ENCODE measurements around the gene BIRC3.

Gene BIRC3

DNA sequence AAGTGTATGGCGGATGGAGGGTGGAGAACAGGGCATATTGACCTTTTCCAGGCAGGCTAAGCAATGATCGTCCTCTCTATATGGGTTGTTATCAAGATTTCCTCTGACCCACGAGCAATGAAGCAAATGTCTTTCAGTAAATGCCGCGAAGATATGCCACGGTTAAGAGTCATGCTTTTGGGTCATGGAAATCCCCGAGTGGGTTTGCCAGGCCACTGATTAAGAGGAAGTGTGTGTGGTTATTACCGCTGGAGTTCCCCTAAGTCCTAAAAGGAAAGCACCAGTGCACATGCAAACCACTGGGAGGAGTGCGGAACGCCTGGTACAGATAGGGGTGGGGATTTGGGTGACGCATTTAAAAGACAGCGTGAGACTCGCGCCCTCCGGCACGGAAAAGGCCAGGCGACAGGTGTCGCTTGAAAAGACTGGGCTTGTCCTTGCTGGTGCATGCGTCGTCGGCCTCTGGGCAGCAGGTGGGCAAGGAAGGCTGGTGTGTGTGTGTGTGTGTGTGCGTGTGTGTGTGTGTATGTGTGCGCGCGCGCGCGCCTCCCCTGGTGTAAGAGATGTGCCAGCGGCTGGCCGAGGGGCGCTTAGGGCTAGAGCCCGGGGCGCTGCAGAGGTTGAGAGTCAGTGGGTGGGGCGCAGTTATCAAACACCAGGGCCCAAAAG, at the start of gene BIRC3:
Gene BIRC3, plus strand, starts transcription at position 386 of the 669 bp plus-strand sequence. CDS start 7,026 bp downstream, outside the sequence.
- peak; percentile 81 for DNase-seq (ENCODE audit: low read depth)

DNA sequence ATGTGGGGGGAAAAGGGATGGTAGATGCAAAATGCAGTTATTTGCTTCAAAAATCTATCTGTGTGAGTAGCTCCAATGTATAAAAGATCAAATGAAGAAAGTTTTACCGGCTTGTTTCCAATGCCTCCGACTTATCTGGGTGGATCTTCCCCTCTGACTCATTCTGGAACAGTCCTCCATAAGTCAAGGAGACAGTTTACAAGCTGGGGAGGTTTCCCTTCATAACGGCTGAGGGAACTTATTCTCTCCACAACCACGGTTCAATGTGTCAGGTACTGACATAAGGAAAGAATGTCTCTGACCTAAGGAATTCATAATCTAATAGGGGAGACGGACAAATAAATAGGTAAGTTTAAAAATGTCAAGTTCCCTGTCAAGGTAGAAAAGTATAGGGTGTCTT, 49.7 kb upstream of the BIRC3 start:
- DNase-seq (ENCODE audit: low read depth): no peak

DNA sequence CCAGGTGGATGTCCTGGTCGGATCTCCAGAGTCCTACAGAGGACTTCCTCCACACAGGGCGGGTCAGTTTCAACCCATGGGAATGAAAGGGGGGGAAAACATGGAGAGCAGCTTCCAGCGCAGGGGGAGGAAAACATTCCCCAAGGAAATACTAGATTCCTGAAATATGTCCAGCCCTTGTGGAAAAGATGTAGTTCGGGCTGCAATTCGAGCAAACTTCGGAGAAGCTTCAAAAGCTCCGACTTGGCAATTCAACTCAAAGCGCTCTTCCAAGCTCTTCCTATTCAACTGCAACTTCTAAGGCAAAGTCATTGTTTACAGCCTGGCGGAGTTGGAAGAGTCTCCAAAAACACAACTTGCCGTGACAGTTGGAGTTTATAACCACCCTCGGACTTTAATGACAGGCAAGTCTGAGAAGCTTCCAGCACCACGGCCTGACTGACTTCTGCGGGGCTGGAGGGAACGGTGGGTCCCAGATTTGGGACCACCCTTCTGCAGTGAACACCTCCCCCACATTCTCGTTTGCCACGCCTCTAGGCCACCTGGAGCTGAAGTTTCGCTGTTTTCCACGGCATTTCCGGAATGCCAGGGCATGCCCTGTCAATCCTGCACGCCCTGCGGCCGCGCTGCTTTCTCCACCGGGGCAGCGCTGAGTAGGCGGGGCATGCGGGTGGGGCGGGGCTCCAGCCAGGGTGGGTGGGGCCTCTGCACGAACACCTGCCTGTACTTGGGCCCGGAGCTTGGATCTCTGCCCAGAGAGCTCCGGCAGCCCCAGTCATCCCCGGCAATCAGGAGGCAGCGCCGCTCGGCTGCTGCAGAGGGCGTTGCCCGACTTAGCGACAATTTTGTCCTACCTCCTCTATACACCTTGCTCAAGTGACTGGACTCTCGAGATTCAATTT, 49.0 kb upstream of the BIRC3 start:
- DNase-seq (ENCODE audit: low read depth): peak; percentile 74

DNA sequence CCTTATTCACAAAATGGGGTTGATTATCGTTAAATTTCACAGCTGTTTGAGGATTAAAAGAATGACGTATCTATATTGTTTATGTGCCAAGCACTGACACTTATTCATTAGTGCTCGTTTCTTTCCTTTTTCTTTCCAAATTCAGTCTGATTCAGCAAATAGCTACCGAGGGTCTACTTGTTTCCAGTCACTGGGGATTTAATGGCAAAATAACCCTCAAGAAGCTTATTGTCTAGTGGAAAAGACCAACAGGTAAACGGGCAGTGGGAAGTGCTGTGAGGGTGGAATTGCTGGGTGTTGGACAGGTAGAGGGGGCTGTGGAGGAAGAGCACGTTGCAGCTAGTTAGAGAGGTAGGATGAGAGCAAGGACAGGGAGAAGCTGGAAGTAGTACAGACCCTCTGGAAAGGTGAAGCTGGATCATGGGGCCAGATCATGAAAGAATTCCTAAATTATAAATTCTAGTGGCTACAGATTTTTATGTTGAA, 48.3 kb upstream of the BIRC3 start:
- DNase-seq (ENCODE audit: low read depth): no peak

DNA sequence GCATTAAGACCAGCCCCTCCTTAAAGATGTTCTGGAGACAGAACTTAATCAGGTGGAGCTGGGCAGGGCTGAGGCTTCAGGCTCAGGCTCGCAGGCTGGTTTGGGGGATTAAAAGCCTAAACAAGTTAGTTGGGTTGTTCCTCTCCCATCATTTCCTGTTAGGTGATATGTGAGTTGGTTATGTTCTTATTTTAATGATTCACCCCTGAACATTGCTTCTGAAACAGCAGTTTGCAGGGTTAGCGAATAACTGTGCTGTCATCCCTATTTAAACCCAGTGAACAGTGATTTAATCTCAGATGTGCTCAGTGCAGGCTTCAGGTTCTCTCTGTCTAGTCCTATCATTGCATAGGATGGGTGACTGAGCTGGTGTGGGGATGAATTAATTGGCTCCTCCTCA, 47.4 kb upstream of the BIRC3 start:
- DNase-seq (ENCODE audit: low read depth): no peak

DNA sequence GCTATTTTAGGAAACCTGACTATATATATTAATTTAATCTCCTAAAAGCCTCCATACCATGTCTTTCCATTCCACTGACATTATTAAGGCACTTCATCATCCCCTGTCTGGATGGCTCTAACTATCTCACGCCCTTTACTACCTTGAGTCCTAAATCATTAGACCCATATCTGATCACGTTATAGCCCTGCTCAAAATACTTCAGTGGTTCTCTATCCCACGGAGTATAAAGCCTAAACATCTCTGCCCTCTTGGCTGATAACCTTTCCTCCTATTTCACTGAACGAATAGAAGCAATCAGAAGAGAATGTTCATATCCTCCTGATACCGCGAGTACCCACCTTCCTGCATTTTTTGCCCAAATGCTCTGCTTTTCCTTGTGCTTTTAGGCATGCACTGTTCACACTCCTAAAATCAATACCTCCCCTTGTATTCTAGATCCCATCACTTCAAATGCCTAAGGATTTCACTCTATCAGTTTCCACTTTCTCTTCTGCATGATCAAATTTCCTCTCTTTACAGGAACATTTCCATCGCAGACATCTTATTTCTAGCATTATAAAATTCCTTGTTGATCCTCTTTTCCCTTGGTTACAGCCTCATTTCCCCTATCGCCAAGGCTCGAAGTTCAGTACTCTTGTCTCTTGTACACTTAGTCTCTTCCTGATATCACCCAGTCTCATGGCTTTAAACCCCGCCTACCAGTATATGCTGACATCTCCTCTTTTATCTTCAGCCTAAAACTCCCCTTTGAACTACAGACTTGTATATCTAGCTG, 45.0 kb upstream of the BIRC3 start:
- DNase-seq (ENCODE audit: low read depth): no peak

DNA sequence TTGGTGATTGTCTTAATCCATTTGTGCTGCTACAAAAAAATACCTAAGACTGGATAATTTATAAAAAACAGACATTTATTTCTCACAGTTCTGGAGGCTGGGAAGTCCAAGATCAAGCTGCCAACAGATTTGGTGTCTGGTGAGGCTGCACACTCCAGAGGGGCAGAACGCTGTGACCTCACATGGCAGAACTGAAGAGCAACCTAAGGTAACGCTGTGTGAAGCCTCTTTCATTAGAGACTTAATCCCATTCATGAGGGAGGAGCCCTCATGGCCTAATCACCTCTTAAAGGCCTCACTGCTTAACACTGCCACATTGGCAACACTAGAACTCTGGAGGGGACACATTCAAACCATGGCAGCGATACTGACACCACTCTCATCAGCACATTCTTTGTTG, 42.7 kb upstream of the BIRC3 start:
- DNase-seq (ENCODE audit: low read depth): no peak

DNA sequence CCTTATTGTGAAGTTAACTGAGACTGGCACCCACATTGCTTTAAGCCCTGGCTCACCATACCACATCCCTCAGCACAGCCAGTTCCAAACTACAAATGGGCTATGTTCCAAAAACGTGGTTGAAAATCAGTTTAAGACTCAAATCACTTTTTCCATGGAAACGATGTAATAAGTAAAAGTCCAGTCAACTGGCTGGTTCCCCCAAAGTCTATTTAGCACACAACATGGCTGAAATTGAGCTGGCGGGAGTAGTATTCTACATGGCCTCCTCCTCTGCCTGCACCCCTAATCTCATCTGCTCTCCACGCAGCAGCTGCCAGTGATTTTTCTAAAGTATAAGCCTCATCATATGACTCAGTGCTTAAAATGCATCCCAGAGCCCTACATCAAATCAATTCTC, 40.9 kb upstream of the BIRC3 start:
- DNase-seq (ENCODE audit: low read depth): no peak

DNA sequence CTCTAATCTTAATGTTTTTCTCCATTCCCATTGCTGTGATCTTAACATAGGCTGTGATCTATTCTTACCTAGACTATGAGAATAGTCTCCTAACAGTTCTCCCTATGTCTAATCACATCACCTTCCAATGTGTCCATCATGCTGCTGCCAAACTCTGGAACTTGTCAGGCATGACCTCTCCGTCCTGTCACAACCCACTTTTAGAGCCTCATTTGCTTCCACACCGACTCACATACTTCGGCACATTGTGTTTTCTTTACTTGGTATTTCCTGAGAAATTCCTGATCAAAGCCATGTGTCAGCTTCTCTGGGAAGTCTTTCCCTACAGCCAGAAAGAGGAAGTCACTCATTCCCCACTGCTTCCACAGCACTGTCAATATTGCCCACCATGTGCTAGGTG, 40.5 kb upstream of the BIRC3 start:
- DNase-seq (ENCODE audit: low read depth): no peak

DNA sequence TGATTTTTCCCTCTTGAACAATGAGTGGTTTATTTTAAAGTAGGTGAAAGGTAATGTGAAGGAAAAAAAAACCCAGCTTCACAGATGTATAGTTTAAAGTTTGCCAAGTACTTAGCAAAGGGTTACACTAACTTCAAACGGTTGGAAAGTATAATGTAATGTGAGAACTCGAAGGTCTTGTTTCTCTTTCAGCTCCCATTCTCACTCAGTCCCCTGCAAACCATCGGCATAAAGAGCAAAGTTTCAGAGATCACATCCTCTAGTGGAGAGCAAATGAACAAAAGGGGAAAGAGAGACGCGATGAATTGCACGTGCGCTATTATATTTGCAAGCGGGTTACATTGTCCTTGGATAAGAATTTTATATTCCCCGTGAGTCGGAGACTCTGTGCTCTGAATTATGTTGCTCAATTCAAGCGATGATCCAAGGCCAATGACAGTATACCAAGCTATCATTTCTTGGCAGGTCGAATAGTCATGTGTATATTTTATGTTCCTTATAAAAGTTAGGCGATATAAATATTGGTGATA, 37.6 kb upstream of the BIRC3 start:
- DNase-seq (ENCODE audit: low read depth): no peak

DNA sequence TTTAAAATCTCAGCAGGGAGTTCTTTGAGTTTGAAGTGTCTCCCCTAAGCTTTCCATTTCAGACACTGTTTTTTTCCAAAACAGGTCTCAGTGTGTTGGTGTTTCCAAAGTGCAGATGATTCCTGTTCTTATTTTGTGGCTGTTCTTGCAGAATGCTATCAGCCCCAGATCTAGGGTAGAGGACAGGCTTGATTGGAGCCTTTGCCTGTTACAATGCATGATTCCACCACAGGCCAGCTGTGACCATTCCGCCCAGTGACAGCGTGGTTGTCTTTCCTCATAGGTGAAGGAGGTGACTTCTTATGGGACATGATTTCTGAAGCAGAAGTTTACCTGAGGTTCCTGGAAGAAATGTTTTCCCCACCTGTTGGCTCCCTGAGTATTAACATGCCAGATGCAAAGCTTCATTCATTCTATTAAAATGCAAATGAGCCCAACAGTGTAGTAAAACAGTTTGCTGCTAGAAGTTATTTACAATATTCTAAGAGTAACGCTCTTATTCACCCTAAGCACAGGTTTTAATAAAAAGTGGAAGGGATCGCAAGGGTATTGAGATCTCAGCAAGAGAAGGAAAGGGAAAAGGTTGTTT, 36.9 kb upstream of the BIRC3 start:
- no peak for DNase-seq (ENCODE audit: low read depth)

DNA sequence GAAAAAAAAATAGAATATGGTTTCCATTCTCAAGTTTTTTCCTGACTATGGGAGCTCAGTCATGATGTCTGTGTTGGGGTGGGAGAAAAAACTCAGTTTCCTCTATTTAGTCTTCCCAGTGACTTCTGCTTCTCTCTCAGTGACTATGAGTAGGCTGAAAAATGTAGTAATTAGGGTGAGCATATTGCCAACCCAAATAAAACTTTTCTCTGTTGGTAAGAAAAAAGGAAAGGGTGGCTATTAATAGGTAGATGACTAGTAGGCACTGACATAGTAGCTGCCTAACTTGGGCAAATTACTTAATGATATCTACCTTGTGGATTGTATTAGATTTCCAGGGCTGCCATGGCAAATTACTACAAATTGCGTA, 34.2 kb upstream of the BIRC3 start:
- DNase-seq (ENCODE audit: low read depth): no peak

DNA sequence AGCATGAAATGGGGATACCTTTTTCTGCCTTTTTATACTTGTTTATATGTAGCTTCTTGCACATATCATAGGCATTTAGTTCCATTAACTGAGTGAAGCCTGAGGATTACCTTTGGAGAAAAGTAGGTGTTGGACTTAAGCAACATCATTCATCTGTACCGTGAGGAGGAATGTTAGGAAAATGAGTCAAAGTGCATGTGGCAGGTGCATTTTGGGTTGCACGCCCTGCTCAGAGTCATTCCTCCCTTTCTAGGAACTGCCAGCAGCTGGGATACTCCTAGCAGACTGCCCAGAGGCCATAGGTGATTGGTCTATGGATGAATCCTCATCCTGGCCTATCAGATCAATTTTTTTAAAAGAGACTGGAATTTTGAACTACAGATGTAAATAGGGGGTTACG, 33.3 kb upstream of the BIRC3 start:
- DNase-seq (ENCODE audit: low read depth): no peak

DNA sequence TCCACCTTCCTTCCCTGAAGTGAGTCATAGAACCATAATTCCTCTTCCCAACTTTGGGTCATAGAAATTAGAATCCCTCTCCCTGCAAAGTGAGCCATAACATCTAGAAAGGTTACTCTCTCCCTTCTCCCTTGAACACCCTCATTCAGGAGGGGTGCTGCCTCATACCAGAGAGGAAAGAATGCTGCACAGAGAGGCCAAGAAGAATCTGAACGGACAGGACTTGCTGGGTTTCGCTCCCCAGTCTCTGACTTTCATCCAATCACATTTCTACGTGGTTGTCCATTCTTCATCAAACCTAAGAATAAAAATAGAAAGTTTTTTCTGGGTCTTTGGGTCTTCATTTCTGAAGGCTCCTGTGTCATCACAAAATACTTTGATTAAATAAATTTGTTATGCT, 31.0 kb upstream of the BIRC3 start:
- no peak for DNase-seq (ENCODE audit: low read depth)

DNA sequence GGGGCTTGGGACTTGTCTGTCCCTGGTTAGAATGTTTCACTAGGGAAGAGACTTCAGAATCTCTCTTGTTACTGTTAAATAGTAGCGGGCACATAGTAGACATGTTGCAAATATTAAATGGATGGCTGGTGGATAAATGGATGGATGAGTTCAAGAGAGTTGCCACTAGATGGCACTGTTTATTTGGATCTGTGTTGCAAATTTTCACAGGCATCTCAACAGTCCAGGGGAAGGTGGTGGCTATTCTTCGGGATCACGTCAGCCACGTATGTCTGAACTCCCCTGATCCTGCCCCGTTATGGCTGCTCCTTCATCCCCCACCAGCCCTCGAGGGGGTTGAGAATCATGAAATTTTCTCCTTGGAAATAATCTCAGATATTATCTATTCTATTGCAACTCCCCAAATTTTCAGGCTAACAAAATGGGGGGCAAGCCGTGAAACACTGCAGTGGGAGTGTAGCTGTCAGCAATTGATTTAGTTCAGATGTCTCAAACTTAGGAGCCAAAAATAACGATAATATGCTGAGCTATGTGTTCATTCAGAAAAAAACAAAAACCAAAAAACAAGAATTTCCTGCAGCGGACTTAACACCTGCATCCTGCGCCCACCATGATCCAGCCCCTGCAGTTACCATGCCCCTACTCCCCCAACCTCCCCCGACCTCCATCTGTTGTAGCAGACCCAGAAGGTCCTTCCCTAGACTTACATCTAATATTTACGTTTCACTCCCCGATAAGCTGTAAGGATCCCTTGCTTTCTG, 29.1 kb upstream of the BIRC3 start:
- no peak for DNase-seq (ENCODE audit: low read depth)

DNA sequence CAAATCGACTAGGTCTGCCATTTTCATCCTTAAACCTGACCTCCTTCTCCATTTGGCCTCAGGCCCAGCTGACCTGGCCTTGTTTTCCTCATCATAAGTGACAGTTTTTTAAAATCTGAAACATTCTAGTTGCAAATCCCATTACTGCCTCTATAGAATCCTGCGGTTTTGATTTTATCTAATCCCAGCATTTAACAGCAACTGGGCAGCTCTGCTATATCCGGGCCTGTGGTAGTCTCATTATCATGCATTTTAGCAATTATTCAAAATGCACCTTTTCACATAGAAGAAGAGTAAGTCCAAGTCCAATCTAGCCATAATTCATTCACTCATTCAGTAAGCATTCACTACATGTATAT, 28.6 kb upstream of the BIRC3 start:
- DNase-seq (ENCODE audit: low read depth): no peak

DNA sequence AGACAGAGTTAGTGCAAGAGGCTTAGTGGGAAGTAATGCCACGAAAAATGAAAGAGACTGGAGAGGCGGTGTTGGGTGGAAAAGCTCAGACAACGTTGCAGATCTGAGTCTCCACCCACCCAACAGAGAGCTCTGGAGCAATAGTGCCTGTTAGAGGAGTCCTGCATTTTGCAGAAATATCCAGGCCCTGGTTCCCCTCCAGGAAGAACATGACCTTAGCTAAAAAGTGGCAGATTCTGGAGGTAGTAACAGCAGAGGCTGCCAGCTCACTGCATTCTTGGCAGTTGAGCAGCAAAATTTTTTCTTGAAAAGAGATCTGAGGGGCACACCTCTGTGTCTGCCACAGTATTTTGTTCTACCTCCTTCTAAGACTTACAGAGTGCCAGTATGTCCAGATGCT, 27.7 kb upstream of the BIRC3 start:
- DNase-seq (ENCODE audit: low read depth): no peak

DNA sequence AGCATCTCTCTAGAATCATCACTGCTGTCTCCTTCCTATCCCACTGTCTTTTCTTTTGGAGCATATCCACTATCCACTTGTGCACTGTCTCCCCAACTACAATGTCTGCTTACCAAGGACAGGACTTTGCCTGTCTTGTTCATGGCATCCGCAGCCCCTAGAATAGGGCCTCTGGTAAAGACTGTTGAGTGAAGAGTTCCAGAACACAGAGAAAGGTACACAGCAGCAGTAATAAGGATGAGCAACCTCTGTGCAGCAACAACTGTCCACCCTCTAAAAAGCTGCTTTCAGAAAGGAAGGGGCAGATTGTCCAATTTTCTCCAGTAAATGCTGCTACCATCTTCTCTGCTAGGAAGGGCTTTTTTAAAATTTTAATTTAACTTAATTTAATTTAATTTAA, 25.5 kb upstream of the BIRC3 start:
- DNase-seq (ENCODE audit: low read depth): no peak

DNA sequence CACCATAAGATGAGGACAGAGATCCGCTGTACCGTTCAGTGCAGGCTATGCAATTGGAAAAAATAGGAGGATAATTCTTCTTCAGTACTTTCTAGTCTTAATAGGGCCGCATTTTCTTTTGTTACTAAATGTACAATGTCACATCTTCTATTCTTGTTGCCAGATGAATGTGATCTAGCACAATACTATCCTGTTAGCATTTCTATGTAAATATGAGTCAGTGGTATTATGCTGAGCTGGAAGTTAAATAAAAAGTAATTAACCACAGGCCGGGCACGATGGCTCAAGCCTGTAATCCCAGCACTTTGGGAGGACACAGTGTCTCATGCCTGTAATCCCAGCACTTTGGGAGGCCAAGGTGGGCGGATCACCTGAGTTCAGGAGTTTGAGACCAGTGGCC, 24.4 kb upstream of the BIRC3 start:
- no peak for DNase-seq (ENCODE audit: low read depth)

DNA sequence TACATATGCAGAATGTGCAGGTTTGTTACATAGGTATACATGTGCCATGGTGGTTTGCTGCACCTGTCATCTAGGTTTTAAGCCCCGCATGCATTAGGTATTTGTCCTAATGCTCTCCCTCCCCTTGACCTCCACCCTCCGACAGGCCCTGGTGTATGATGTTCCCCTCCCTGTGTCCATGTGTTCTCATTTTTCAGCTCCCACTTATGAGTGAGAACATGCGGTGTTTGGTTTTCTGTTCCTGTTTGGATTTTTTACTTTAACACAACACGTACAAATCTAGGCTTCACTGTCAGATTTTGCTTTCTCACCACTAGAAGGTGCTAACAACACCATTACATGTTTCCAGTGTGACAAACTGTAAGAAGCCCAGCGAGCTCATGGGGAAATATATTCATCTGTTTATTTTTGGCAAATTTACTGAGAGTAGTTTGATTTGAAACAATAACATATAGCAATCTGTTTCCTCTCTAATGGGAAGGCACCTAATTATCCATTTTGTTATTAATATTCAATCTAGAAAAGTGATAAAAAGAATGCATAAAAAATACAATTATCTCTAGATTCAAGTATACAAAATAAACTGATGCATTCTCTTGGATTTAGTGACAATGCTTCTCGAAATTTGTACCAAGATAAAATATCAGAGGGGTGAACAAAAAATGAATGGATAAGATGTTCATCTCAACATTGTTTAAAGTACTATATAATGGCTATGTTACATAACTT, 23.2 kb upstream of the BIRC3 start:
- DNase-seq (ENCODE audit: low read depth): no peak

DNA sequence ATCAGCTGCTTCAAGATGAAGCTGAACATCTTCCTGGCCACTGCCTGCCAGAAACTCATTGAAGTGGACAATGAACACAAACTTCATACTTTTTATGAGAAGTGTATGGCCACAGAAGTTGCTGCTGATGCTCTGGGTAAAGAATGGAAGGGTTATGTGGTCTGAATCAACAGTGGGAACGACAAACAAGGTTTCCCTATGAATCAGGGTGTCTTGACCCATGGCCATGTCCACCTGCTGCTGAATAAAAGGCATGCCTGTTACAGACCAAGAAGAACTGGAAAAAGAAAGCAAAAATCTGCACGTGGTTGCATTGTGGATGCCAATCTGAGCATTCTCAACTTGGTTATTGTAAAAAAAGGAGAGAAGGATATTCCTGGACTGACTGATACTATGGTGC, 22.2 kb upstream of the BIRC3 start:
- DNase-seq (ENCODE audit: low read depth): no peak
